ENCODE results near the gene SLC18A2. TPM values are rescaled to one million over a fixed set of nuclear protein-coding genes. Genes with fewer than 3 reads are reported as not detected.

SLC18A2 gene
- under 1 TPM; 0.14 to 0.21 TPM for total RNA-seq

DNA sequence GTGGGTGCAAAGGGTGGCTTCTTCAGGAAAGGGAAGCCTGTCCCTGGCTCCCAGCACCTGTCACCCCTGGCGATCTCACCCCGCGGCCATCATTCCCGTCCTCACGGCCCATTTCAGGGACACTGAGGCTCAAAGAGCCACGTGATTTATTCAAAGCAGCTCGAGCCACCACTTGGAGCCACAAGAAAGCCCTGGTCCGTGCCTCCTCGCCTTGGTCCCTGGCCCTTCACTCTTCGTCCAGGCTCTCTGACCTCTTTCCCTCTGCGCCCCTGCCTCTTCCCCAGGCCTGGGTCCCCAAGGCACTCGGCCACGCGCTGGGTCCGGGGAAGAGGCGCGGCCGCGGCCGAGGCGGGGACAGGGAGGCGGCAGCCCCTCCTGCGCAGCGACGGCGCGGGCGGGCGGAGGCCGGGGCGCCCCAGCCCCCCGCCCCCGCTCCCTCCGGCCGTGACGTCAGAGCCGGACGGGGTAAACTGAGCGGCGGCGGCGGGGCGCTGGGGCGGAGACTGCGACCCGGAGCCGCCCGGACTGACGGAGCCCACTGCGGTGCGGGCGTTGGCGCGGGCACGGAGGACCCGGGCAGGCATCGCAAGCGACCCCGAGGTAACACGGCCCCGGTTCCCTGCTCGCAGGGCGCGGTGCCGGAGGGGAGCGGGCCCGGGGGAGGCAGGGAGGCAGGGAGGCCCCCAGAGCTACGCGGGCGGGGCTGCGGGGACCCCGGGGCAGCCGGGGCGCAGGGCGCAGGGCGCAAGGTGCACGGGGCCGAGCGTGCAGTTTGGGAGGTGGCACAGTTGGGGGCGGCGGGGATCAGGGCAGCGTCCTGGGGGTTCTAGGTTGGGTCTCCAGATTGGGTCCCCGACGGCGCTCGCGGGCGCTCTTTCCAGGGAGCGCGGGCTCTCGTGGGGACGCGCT is at the start of gene SLC18A2:
TSS of gene SLC18A2 (plus strand) at position 494 of the 909 bp plus-strand sequence. CDS start 580 bp downstream, outside the sequence.
- ChIA-PET POLR2A (no interaction called here), CTCF (interaction anchor here (1.1 to 1.9 kb wide), 2 partner anchors 23 to 79 kb away, joined by 3 to 8 read pairs; no protein-coding TSS in a partner anchor)
- peaks cover 28% of the 10 kb centered on the region for H3K27me3 Mint-ChIP-seq
- ATAC-seq (no peak), DNase-seq (no peak)
- H3K9me3 Mint-ChIP-seq (ENCODE audit: low read depth): no peaks in the 10 kb centered on the region
- peaks cover 4% of the 10 kb centered on the region for H3K4me1 Mint-ChIP-seq
- H3K36me3 Mint-ChIP-seq (ENCODE audit: low read depth): no peaks in the 10 kb centered on the region
- intact Hi-C loops (cut with DNase I, micrococcal nuclease): no loop called here
- peak within 1 kb of the TSS; percentile 43 for H3K4me3 Mint-ChIP-seq
- no peak within 1 kb of the TSS for H3K27ac Mint-ChIP-seq

DNA sequence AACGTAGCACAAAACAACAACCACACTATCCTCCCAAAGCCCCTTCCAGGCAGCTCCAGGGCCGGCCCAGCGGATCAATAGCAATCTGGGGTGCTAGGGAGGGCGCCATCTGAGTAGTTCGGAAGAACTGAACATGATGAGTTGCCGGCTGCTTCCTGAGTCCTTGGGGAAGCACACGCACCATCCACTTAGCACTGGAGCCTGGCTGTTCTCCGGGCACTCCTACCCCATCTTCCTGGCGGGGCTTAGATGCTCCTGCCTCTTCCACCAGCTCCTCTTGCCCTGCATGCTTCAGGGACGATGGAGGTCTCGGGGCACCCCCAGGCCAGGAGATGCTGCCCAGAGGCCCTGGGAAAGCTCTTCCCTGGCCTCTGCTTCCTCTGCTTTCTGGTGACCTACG is 43.7 kb upstream of the SLC18A2 start, which contains the start of gene KCNK18:
TSS of gene KCNK18 (plus strand) at position 301 of the 400 bp plus-strand sequence. CDS start at position 301, 0 bp downstream.
- Mint-ChIP-seq H3K27ac (no peak within 1 kb of the TSS), H3K27me3 (peaks cover 3% of the 10 kb centered on the region), H3K36me3 (ENCODE audit: low read depth) (no peaks in the 10 kb centered on the region), H3K9me3 (ENCODE audit: low read depth) (no peaks in the 10 kb centered on the region), H3K4me1 (no peaks in the 10 kb centered on the region), H3K4me3 (no peak within 1 kb of the TSS)
- POLR2A ChIA-PET: no interaction called here
- ATAC-seq: no peak
- CTCF ChIA-PET: interaction anchor here (0.7 to 1.5 kb wide), 2 partner anchors 22 to 123 kb away, joined by 3 read pairs; no protein-coding TSS in a partner anchor
- intact Hi-C loops (cut with DNase I, micrococcal nuclease): no loop called here
- no peak for DNase-seq

DNA sequence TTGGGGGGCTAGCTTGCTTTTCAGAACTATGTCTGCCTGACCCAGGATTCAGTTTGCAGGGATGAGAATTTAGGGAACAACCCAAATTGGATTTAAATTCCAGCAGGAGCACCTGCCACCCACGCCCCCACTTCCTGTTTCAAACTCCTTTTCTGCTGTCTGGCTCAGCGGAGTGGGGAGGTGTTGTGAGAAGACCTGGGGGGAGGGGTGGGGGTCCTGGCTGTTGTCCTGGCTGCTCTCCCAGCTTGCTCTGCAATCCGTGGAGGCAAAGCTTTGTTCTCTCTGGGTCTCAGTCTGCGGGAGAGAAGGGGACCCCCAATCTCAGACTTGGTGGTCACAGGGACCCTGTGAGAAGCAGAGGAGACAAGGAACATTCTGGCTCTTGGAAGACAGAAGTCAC is 42.8 kb upstream of the SLC18A2 start:
- DNase-seq (no peak), ATAC-seq (no peak)
- H3K36me3 Mint-ChIP-seq (ENCODE audit: low read depth): no peaks in the 10 kb centered on the region
- H3K27ac Mint-ChIP-seq: no peak overlapping the region
- no peaks in the 10 kb centered on the region for H3K9me3 Mint-ChIP-seq (ENCODE audit: low read depth)
- peaks cover 3% of the 10 kb centered on the region for H3K27me3 Mint-ChIP-seq
- CTCF ChIA-PET: interaction anchor here (0.8 to 1.5 kb wide), 2 partner anchors 12 to 122 kb away, joined by 3 to 4 read pairs; no protein-coding TSS in a partner anchor
- intact Hi-C loops (cut with DNase I, micrococcal nuclease): no loop called here
- no peak overlapping the region for H3K4me3 Mint-ChIP-seq
- POLR2A ChIA-PET: no interaction called here
- H3K4me1 Mint-ChIP-seq: no peaks in the 10 kb centered on the region

DNA sequence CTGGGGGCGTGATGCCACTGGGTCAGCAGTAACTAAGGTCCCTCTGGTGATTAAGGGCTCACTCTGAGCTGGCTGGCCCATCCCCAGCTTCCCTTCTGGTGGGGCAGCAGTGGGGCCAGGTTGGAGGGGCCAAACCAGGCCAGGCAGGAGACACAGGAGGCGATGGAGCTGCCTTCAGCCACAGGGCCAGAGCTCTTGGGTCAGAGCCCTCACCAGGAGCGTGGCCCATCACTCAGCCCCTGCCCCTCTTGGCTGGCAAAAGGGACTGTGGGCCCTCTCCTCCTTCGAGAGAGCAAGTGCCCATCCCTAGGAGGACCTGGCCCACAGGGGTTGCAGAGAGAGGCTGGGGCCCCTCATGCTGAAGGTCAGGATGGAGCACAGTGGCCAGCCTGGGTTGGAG is 39.1 kb upstream of the SLC18A2 start:
- peaks cover 1% of the 10 kb centered on the region for H3K9me3 Mint-ChIP-seq (ENCODE audit: low read depth)
- no peak overlapping the region for H3K4me3 Mint-ChIP-seq
- intact Hi-C loops (cut with DNase I, micrococcal nuclease): no loop called here
- CTCF ChIA-PET: interaction anchor here (0.7 to 1.6 kb wide), 2 partner anchors 15 to 86 kb away, joined by 4 to 5 read pairs; no protein-coding TSS in a partner anchor
- DNase-seq (no peak), ATAC-seq (no peak)
- H3K27ac Mint-ChIP-seq: no peak overlapping the region
- no peaks in the 10 kb centered on the region for H3K36me3 Mint-ChIP-seq (ENCODE audit: low read depth)
- no peaks in the 10 kb centered on the region for H3K4me1 Mint-ChIP-seq
- POLR2A ChIA-PET: no interaction called here
- H3K27me3 Mint-ChIP-seq: peaks cover 8% of the 10 kb centered on the region

DNA sequence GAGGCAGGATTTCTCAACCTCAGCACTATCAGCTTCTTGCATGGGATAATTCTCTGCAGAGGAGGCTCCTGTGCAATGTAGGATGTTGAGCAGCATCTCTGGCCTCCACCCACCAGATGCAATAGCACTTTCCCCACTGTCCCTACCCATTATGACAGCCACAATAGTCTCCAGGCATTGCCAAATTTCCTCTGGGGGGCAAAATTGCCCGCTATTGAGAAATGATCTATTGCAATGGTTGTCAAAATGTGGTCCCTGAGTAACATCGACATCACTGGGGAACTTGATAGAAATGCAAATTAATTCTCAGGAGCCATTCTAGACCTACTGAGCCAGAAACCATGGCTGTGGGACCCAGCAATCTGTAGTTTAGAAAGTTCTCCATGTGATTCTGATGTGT is 36.6 kb upstream of the SLC18A2 start:
- Mint-ChIP-seq H3K4me1 (no peaks in the 10 kb centered on the region), H3K36me3 (ENCODE audit: low read depth) (no peaks in the 10 kb centered on the region), H3K27me3 (peaks cover 18% of the 10 kb centered on the region), H3K4me3 (no peak overlapping the region), H3K9me3 (ENCODE audit: low read depth) (peaks cover 1% of the 10 kb centered on the region), H3K27ac (no peak overlapping the region)
- DNase-seq (no peak), ATAC-seq (no peak)
- ChIA-PET CTCF (interaction anchor here (1.7 kb wide), 1 partner anchor 12 kb away, joined by 6 read pairs; no protein-coding TSS in a partner anchor), POLR2A (no interaction called here)
- intact Hi-C loops (cut with DNase I, micrococcal nuclease): no loop called here

DNA sequence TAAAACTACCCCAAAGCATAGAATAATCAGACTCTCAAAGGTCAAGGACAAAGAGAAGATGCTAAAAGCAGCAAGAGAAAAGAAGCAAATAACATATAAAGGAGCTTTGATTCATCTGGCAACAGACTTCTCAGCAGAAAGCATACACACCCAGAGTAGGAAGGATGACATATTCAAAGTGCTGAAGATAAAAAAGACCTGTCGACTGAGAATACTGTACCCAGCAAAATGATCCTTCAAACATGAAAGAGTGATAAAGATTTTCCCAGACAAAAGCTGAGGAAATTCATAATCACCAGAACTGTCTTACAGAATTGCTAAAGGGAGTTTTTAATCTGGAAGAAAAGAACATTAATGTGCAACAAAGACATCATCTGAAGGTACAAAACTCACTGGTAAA is 28.7 kb upstream of the SLC18A2 start:
- ATAC-seq (no peak), DNase-seq (no peak)
- ChIA-PET CTCF (interaction anchor here (1.1 to 2.0 kb wide), 2 partner anchors 108 to 231 kb away, joined by 3 to 4 read pairs; no protein-coding TSS in a partner anchor), POLR2A (no interaction called here)
- no peak overlapping the region for H3K4me3 Mint-ChIP-seq
- H3K4me1 Mint-ChIP-seq: peaks cover 2% of the 10 kb centered on the region
- H3K9me3 Mint-ChIP-seq (ENCODE audit: low read depth): peaks cover 11% of the 10 kb centered on the region
- no peak overlapping the region for H3K27ac Mint-ChIP-seq
- intact Hi-C loops (cut with DNase I, micrococcal nuclease): no loop called here
- peaks cover 43% of the 10 kb centered on the region for H3K27me3 Mint-ChIP-seq
- peaks cover 3% of the 10 kb centered on the region for H3K36me3 Mint-ChIP-seq (ENCODE audit: low read depth)

DNA sequence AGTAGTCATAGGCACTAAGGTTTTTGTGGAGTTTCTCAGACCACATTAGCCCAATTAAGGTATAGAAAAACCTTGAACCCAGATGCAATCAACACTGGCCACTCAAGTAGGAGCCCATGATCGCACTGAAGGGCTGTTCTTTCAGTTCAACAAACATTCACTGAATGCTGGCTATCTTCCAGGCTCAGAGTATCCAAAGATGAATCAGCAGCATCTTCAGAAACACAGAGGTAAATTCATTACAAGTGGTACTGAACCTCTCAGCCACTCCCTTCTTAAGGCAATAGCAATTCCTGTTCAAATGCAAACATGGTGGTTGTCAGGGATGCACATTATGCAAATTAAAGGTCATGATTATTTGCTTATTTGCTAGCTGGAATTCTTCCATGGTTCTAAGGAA is 26.5 kb upstream of the SLC18A2 start:
- H3K9me3 Mint-ChIP-seq (ENCODE audit: low read depth): peaks cover 11% of the 10 kb centered on the region
- intact Hi-C loops (cut with DNase I, micrococcal nuclease): no loop called here
- ATAC-seq: no peak
- peaks cover 3% of the 10 kb centered on the region for H3K36me3 Mint-ChIP-seq (ENCODE audit: low read depth)
- H3K4me3 Mint-ChIP-seq: no peak overlapping the region
- CTCF ChIA-PET: interaction anchor here (1.6 to 4.6 kb wide), 3 partner anchors 12 to 104 kb away, joined by 3 to 92 read pairs (median 26); no protein-coding TSS in a partner anchor
- no peak overlapping the region for H3K27ac Mint-ChIP-seq
- H3K27me3 Mint-ChIP-seq: peaks cover 36% of the 10 kb centered on the region
- POLR2A ChIA-PET: no interaction called here
- H3K4me1 Mint-ChIP-seq: peaks cover 3% of the 10 kb centered on the region
- DNase-seq: no peak

DNA sequence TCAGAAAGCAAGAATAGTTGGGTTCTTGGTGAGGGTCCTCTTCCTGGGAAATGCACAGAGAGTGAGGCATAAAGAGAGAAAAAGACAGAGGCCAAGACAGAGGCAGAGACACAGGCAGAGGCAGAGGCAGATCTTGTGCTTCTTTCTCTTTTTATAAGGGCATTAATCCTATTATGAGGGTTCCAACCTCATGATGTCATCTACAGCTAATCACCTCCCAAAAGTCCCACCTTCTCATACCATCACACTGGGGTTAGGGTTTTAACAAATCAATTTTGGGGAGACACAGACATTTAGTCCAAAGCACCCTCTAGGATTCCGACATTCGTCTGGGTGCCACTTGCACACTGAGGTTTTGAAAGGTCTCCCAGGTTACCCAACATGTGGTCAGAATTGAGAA is 25.8 kb upstream of the SLC18A2 start:
- Mint-ChIP-seq H3K27ac (no peak overlapping the region), H3K4me1 (peaks cover 3% of the 10 kb centered on the region), H3K27me3 (peaks cover 32% of the 10 kb centered on the region), H3K9me3 (ENCODE audit: low read depth) (peaks cover 11% of the 10 kb centered on the region), H3K4me3 (no peak overlapping the region), H3K36me3 (ENCODE audit: low read depth) (peaks cover 3% of the 10 kb centered on the region)
- DNase-seq: no peak
- no peak for ATAC-seq
- CTCF ChIA-PET: interaction anchor here (1.6 to 4.6 kb wide), 3 partner anchors 11 to 103 kb away, joined by 3 to 92 read pairs (median 26); no protein-coding TSS in a partner anchor
- POLR2A ChIA-PET: no interaction called here
- intact Hi-C loops (cut with DNase I, micrococcal nuclease): loop anchor here in 1 of 2 experiments (5.0 kb wide), 1 partner anchor 227 kb away; no protein-coding TSS in a partner anchor

DNA sequence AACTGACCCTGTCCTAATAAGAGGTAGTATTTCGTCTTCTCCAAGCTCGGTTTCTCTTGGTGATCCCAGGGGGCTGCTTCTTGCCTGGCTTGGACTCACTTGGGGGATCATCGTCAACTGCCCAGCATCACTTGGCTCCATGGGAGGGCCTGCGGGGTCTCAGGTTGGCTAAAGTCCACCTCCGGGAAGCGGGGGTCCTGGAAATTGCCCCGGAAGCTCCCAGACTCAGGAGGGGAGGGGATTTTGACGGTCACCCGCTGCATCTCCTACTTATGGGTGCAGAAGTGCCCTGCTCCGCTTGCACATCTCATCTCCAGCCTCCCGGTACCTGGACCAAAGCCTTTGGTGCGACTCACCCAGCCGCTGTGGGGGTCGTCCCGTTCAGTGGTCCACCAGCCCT is 24.9 kb upstream of the SLC18A2 start:
- H3K27ac Mint-ChIP-seq: no peak overlapping the region
- peak overlapping the region; percentile 13 for H3K4me3 Mint-ChIP-seq
- peaks cover 3% of the 10 kb centered on the region for H3K36me3 Mint-ChIP-seq (ENCODE audit: low read depth)
- CTCF ChIA-PET: interaction anchor here (0.6 to 4.6 kb wide), 34 partner anchors 9 to 553 kb away, joined by 3 to 92 read pairs (median 4); no protein-coding TSS in a partner anchor
- DNase-seq (no peak), ATAC-seq (no peak)
- intact Hi-C loops (cut with DNase I, micrococcal nuclease): loop anchor here (1.0 to 5.0 kb wide), 5 partner anchors 104 to 1025 kb away; partner anchors contain the start of gene PDZD8 (in 1 of the 2)
- H3K4me1 Mint-ChIP-seq: peaks cover 3% of the 10 kb centered on the region
- H3K9me3 Mint-ChIP-seq (ENCODE audit: low read depth): peaks cover 11% of the 10 kb centered on the region
- H3K27me3 Mint-ChIP-seq: peaks cover 26% of the 10 kb centered on the region
- POLR2A ChIA-PET: no interaction called here

DNA sequence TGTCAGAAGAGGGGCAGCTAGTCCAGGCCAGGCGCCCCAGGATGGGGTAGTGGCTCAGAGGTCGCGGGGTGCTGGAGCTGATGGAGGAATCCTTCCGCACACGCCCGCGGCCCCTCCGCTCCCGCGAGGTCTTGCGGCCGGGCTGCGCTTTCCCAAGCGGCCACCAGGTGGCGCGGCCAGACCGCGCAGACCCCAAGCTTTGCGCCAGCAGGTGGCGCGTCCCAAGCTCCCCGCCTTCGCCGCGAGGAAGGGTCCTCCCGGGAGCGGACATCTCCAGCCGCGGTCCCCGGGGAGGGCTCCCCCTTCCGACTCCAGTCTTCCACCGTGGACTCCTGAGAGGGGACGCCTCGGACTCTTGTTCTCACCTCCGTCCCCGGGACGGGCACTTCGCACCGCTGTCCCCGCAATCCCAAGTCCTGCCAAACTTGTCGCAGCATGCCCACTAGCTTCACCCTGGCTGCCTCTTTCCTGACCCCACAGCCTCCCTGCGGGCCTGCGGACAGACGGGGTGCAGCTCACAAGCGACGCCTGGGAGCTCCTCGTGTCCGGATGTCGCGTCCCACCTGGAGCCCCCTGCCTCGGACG is 24.2 kb upstream of the SLC18A2 start:
- H3K27me3 Mint-ChIP-seq: peaks cover 26% of the 10 kb centered on the region
- ChIA-PET CTCF (interaction anchor here (0.6 to 4.6 kb wide), 46 partner anchors 9 to 492 kb away, joined by 3 to 92 read pairs (median 4); no protein-coding TSS in a partner anchor), POLR2A (interaction anchor here (0.6 kb wide), 2 partner anchors 42 to 444 kb away, joined by 3 to 4 read pairs; no protein-coding TSS in a partner anchor)
- peaks cover 5% of the 10 kb centered on the region for H3K9me3 Mint-ChIP-seq (ENCODE audit: low read depth)
- no peaks in the 10 kb centered on the region for H3K36me3 Mint-ChIP-seq (ENCODE audit: low read depth)
- intact Hi-C loops (cut with DNase I, micrococcal nuclease): loop anchor here (1.0 to 5.0 kb wide), 5 partner anchors 104 to 1024 kb away; partner anchors contain the start of gene PDZD8 (in 1 of the 2)
- DNase-seq: peak; percentile 83
- peak overlapping the region; percentile 63 for H3K4me3 Mint-ChIP-seq
- peak; percentile 88 for ATAC-seq
- peaks cover 3% of the 10 kb centered on the region for H3K4me1 Mint-ChIP-seq
- no peak overlapping the region for H3K27ac Mint-ChIP-seq

Measured in activated CD4-positive, alpha-beta T cell treated with anti-CD3 and anti-CD28 coated beads for 36 hours (primary cell).